K562 (cell line): ENCODE data around the gene C1D. TPM values are rescaled to one million over a fixed set of nuclear protein-coding genes. Genes with fewer than 3 reads are reported as not detected.

Experiments
- ATAC-seq: fragments of 200-7000 bp; cut with Tn5 transposase; 3 replicates; pipeline ENCODE4 v1.9.1; 2020; ENCODE audit warnings: moderate library complexity
- BruUV-seq: library from RNA; stranded (reverse); fragments of 400-500 nt; replicated peaks from 2 replicates; lab custom pipeline; 2021; lab: Mats Ljungman, UMichigan
- CTCF ChIA-PET: fragments of 300-600 bp; formaldehyde crosslinking; extraction: SDS; loops from one replicate; lab custom pipeline; 2021; ENCODE audit warnings: low intra/inter-chr PET ratio; lab: Yijun Ruan, JAX
- POLR2A ChIA-PET: fragments of 300-600, 350-650 bp; sonication (Branson Sonifier 250); formaldehyde crosslinking; extraction: SDS; loops from one replicate; lab custom pipeline; 2021; ENCODE audit warnings: antibody characterized with exemption, inconsistent platforms; lab: Yijun Ruan, JAX
- DNase-seq, 4 experiments: peaks; one replicate each; pipeline versions ENCODE4 v3.0.0 to v3.0.0-alpha.2; 2011 to 2018; ENCODE audit warnings: low spot score in 3 of 4, mixed read lengths in 3 of 4; ENCODE audit errors: extremely low read depth in 1 of 4
- FAIRE-seq: peaks from 2 replicates; lab custom pipeline; 2011; peaks lifted over from hg19 to GRCh38; lab: Jason Lieb, UNC
- H2AFZ ChIP-seq: 2 replicates; pipeline ENCODE4 v1.6.0; 2011; ENCODE audit warnings: low read depth, low read length, control low read depth, inconsistent platforms
- H3K27ac ChIP-seq: fragments of 200-600 bp; 3 replicates; pipeline ENCODE4 v1.8.0; 2011; ENCODE audit warnings: low read depth, mild to moderate bottlenecking, control low read depth, inconsistent platforms, low read length, moderate library complexity, mixed read lengths; ENCODE audit errors: extremely low read depth
- H3K27me3 ChIP-seq, 2 experiments: fragments of 300-600 bp in 1 of 2; 2 replicates in 1 of 2; 3 replicates in 1 of 2; pipeline versions ENCODE4 v1.6.0 to v1.8.0; 2011; ENCODE audit warnings: inconsistent platforms in 2 of 2, low read length in 2 of 2, mild to moderate bottlenecking in 1 of 2, mixed read lengths in 1 of 2, moderate library complexity in 1 of 2; ENCODE audit not compliant: control insufficient read depth in 2 of 2, insufficient read depth in 2 of 2
- H3K36me3 ChIP-seq: fragments of 300-600 bp; 3 replicates; pipeline ENCODE4 v1.8.0; 2011; ENCODE audit warnings: mild to moderate bottlenecking, low read length, inconsistent platforms; ENCODE audit not compliant: control insufficient read depth, insufficient read depth
- H3K4me1 ChIP-seq, 2 experiments: fragments of 200-600 bp in 1 of 2; replicated peaks in 1 of 2; 2 replicates in 1 of 2; 3 replicates in 1 of 2; pipeline versions ENCODE4 v1.5.1 to v1.8.0; 2011; ENCODE audit warnings: inconsistent platforms in 2 of 2, low read length in 2 of 2, mild to moderate bottlenecking in 1 of 2, mixed read lengths in 1 of 2, moderate library complexity in 1 of 2; ENCODE audit not compliant: control insufficient read depth in 2 of 2, insufficient read depth in 2 of 2
- H3K4me2 ChIP-seq: 2 replicates; pipeline ENCODE4 v1.6.1; 2011; ENCODE audit warnings: low read length, control low read depth, inconsistent platforms, mixed read lengths; ENCODE audit not compliant: insufficient read depth
- H3K4me3 ChIP-seq: fragments of 200-600 bp; sonication (generic), shearing (Covaris generic); 2 replicates; pipeline ENCODE4 v1.5.1; 2016; ENCODE audit warnings: control low read depth, inconsistent platforms
- H3K79me2 ChIP-seq: fragments of 200-600 bp; 3 replicates; pipeline ENCODE4 v1.8.0; 2011; ENCODE audit warnings: low read length, inconsistent platforms; ENCODE audit not compliant: control insufficient read depth, insufficient read depth
- H3K9ac ChIP-seq, 2 experiments: 2 replicates each; pipeline versions ENCODE4 v1.6.0 to v1.6.1; 2011; ENCODE audit warnings: low read depth in 2 of 2, low read length in 2 of 2, control low read depth in 1 of 2, inconsistent platforms in 1 of 2, mild to moderate bottlenecking in 1 of 2, mixed read lengths in 1 of 2; ENCODE audit not compliant: insufficient read depth in 1 of 2
- H3K9me1 ChIP-seq: one replicate; pipeline ENCODE4 v1.6.0; 2011; ENCODE audit warnings: inconsistent platforms, mild to moderate bottlenecking, low read length, moderate library complexity; ENCODE audit not compliant: control insufficient read depth, insufficient read depth
- H3K9me3 ChIP-seq: replicated peaks from 2 replicates; pipeline ENCODE4 v1.5.1; 2011; ENCODE audit warnings: low read depth, low read length, inconsistent platforms; ENCODE audit not compliant: control insufficient read depth, insufficient read depth
- H4K20me1 ChIP-seq: replicated peaks from 2 replicates; pipeline ENCODE4 v1.6.1; 2011; ENCODE audit warnings: low read length, inconsistent platforms, mixed read lengths; ENCODE audit not compliant: control insufficient read depth, insufficient read depth
- ARID1B ChIP-seq: fragments of 450-650 bp; IDR thresholded peaks from 2 replicates; pipeline ENCODE4 v1.6.1; 2016; ENCODE audit warnings: antibody characterized with exemption, mild to moderate bottlenecking, inconsistent platforms
- ATF3 ChIP-seq, 2 experiments: fragments of 450-650 bp in 1 of 2; sonication (generic) in 1 of 2; formaldehyde crosslinking in 1 of 2; IDR thresholded peaks in 1 of 2; conservative IDR thresholded peaks in 1 of 2; 2 replicates each; pipeline versions ENCODE4 v1.6.1 to v1.8.1; 2016 to 2023; ENCODE audit warnings: mild to moderate bottlenecking in 2 of 2, moderate library complexity in 2 of 2, inconsistent platforms in 1 of 2, missing genetic modification reagents in 1 of 2
- CREM ChIP-seq: IDR thresholded peaks from 2 replicates; pipeline ENCODE4 v1.6.1; 2014; ENCODE audit warnings: antibody characterized with exemption, low read depth
- DPF2 ChIP-seq: fragments of 450-650 bp; IDR thresholded peaks from 2 replicates; pipeline ENCODE4 v1.6.1; 2016
- E2F3 ChIP-seq: fragments of 250-450 bp; sonication (Bioruptor Pico); IDR thresholded peaks from 2 replicates; pipeline ENCODE4 v1.4.0; 2020; ENCODE audit warnings: mild to moderate bottlenecking
- FOXM1 ChIP-seq, 2 experiments: fragments of 450-650 bp in 1 of 2; sonication (generic) in 1 of 2; formaldehyde crosslinking in 1 of 2; IDR thresholded peaks; 2 replicates each; pipeline versions ENCODE4 v1.6.1 to v1.9.0; 2017 to 2022; ENCODE audit warnings: low read depth in 2 of 2, mild to moderate bottlenecking in 2 of 2, missing genetic modification reagents in 1 of 2, moderate library complexity in 1 of 2
- MLLT1 ChIP-seq, 2 experiments: fragments of 450-650 bp; IDR thresholded peaks; 2 replicates each; pipeline ENCODE4 v1.6.1; 2016
- MXD1 ChIP-seq: fragments of 250-450 bp; sonication (Bioruptor Pico); IDR thresholded peaks from 2 replicates; pipeline ENCODE4 v1.8.0; 2021; ENCODE audit warnings: borderline replicate concordance, mild to moderate bottlenecking, moderate library complexity; ENCODE audit not compliant: poor library complexity, severe bottlenecking
- MYBL2 ChIP-seq, 2 experiments: fragments of 450-650 bp in 1 of 2; sonication (generic) in 1 of 2; formaldehyde crosslinking in 1 of 2; IDR thresholded peaks; 2 replicates each; pipeline versions ENCODE4 v1.6.1 to v1.8.1; 2017 to 2022; ENCODE audit warnings: borderline replicate concordance in 1 of 2, inconsistent platforms in 1 of 2, low read depth in 1 of 2, mild to moderate bottlenecking in 1 of 2, missing genetic modification reagents in 1 of 2, moderate library complexity in 1 of 2
- TCF7L2 ChIP-seq: fragments of 150-350 bp; IDR thresholded peaks from 2 replicates; pipeline ENCODE4 v1.6.1; 2016; ENCODE audit warnings: low read depth, mild to moderate bottlenecking, low read length, moderate library complexity
- U2AF1 ChIP-seq: fragments of 200-400 bp; formaldehyde crosslinking; optimal IDR thresholded peaks from 2 replicates; pipeline ENCODE3; 2017; ENCODE audit warnings: mild to moderate bottlenecking, low read depth, low read length, moderate library complexity
- ZNF134 ChIP-seq: fragments of 250-450 bp; sonication (Bioruptor Pico); conservative IDR thresholded peaks from 2 replicates; pipeline ENCODE4 v1.4.0; 2020
- WGBS: fragments of 100-300 bp; shearing (Covaris generic); methylation state at CpG from one replicate; pipeline ENCODE4 v1.1.6; 2016; ENCODE audit warnings: low coverage, mixed read lengths; ENCODE audit not compliant: insufficient coverage; ENCODE audit errors: missing lambda C conversion rate; 5-methylcytosine and 5-hydroxymethylcytosine counted together
- in situ Hi-C: fragments of 300-500 bp; cut with MboI; formaldehyde crosslinking; loops from 4 replicates; pipeline ENCODE4 v1.15.0; 2018; ENCODE audit warnings: inconsistent platforms, mixed read lengths
- intact Hi-C: fragments of 100-400 bp; cut with micrococcal nuclease; formaldehyde crosslinking; loops from 2 replicates; pipeline ENCODE4 v1.14.2; 2022
- polyA plus RNA-seq, 8 experiments: library from polyadenylated mRNA; depleted of rRNA in 4 of 8; stranded (reverse) in 5 of 8; unstranded in 3 of 8; fragments of >200 nt; fragmentation: Nextera tagmentation in 2 of 8; fragmentation: Illumina TruSeq in 1 of 8; extraction: Ambion mirVana in 2 of 8; extraction: Trizol in 1 of 8; gene quantifications; 2 replicates each; pipeline versions ENCODE4 v1.2.1 to v1.2.3, GENCODE V29; 2011 to 2014; ENCODE audit warnings: inconsistent platforms in 1 of 8, missing spikeins in 1 of 8
- total RNA-seq, 7 experiments: library from RNA; depleted of rRNA in 6 of 7; stranded (reverse); fragments of >200 nt in 6 of 7; fragmentation: Illumina TruSeq in 2 of 7; extraction: Trizol in 2 of 7; gene quantifications; 2 replicates each; pipeline versions ENCODE4 v1.2.1 to v1.2.3, GENCODE V29; 2011 to 2021; ENCODE audit warnings: low replicate concordance in 1 of 7

C1D gene
- total and polyA plus RNA-seq, 9 of the 15 experiments (the other 6 are each of a cell fraction or from before 2014, with no cell fraction given) = 33.2 to 123 (median 56.5) TPM

GRCh38 chr2:68089961-68090360 is 27.2 kb upstream of the C1D start:
- Histone ChIP-seq H3K27me3 (no peaks in the 10 kb centered on the region), H2AFZ (peak overlapping the region; percentile 66; the same call in 1 of the 2 replicates), H3K9ac (no peak overlapping the region), H3K4me1 (peaks cover 4 to 5% of the 10 kb centered on the region in 2 experiments; a peak in 3 of 5 replicates), H3K4me3 (no peak overlapping the region), H3K36me3 (no peaks in the 10 kb centered on the region), H3K9me1 (no peaks in the 10 kb centered on the region), H3K4me2 (no peak overlapping the region), H4K20me1 (no peaks in the 10 kb centered on the region), H3K9me3 (no peaks in the 10 kb centered on the region), H3K27ac (no peak overlapping the region), H3K79me2 (no peaks in the 10 kb centered on the region)
- FAIRE-seq = no peak
- no peak for ATAC-seq
- no TSS peak for BruUV-seq
- TF ChIP-seq E2F3 (no peak), FOXM1 (IDR thresholded peaks at IDR 0.05; ENCODE audit: low read depth) (0 out of 2 replicates have a peak, but pooled peaks have one; percentile 19), FOXM1 (CRISPR knock-in tag; IDR thresholded peaks at IDR 0.05; ENCODE audit: low read depth) (no peak), DPF2 (peak; percentile 43)
- CTCF ChIA-PET = no interaction called here
- POLR2A ChIA-PET = interaction anchor here (0.8 kb wide), 1 partner anchor 16 kb away, joined by 3 read pairs; no protein-coding TSS in a partner anchor
- in situ Hi-C loops = no loop called here
- WGBS = 63% methylated on average over 1 of the region's 1 CpG
- no peak for DNase-seq
- intact Hi-C loops = no loop called here

- H4K20me1 ChIP-seq = no peaks in the 10 kb centered on the region
- 6% methylated on average over 2 of the region's 2 CpGs for WGBS
- DNase-seq = no peak
- FAIRE-seq = no peak
- peak; percentile 69 for ATAC-seq
- no peak overlapping the region for H3K4me3 ChIP-seq
- no peak overlapping the region for H3K9ac ChIP-seq
- H3K27ac ChIP-seq = no peak overlapping the region
- no peak overlapping the region for H3K4me2 ChIP-seq
- H3K27me3 ChIP-seq = no peaks in the 10 kb centered on the region
- ChIA-PET CTCF (no interaction called here), POLR2A (interaction anchor here (0.6 to 0.8 kb wide), 2 partner anchors 17 to 174 kb away, joined by 3 read pairs; no protein-coding TSS in a partner anchor)
- H2AFZ ChIP-seq = peak overlapping the region; percentile 66
- peaks cover under 1 to 5% of the 10 kb centered on the region in 2 experiments; a peak in 2 of 5 replicates for H3K4me1 ChIP-seq
- no peaks in the 10 kb centered on the region for H3K36me3 ChIP-seq
- no TSS peak for BruUV-seq
- in situ Hi-C loops (no loop called here), intact Hi-C loops (no loop called here)
- no peaks in the 10 kb centered on the region for H3K79me2 ChIP-seq
- no peaks in the 10 kb centered on the region for H3K9me1 ChIP-seq
- H3K9me3 ChIP-seq = no peaks in the 10 kb centered on the region
- no peak for TF ChIP-seq ZNF134 (CRISPR knock-in tag)
- 0 out of 2 replicates have a peak, but pooled peaks have one; percentile 9 for TF ChIP-seq ATF3 (IDR thresholded peaks at IDR 0.05)
- no peak for TF ChIP-seq ATF3 (CRISPR knock-in tag; conservative IDR thresholded peaks at IDR 0.05)
- TF ChIP-seq MLLT1 (IDR thresholded peaks at IDR 0.05) = no peak
- TF ChIP-seq ARID1B = no peak
- TF ChIP-seq TCF7L2 = no peak
- no peak for TF ChIP-seq MYBL2 (IDR thresholded peaks at IDR 0.05; ENCODE audit: low read depth)
- no peak for TF ChIP-seq MYBL2 (CRISPR knock-in tag; IDR thresholded peaks at IDR 0.05; ENCODE audit: borderline replicate concordance)
- no peak for TF ChIP-seq CREM
- TF ChIP-seq MXD1 (CRISPR knock-in tag) = no peak
- TF ChIP-seq U2AF1 = no peak
Observed at GRCh38 chr2:68088940-68089339, 26.1 kb upstream of the C1D start.
